Peyer's patch (tissue), 4 donors: Measurements from ENCODE around the gene EIPR1. TPM values are rescaled to one million over a fixed set of nuclear protein-coding genes. Genes with fewer than 3 reads are reported as not detected.
"Not testable (repeated sequence)": the region's sequence is repeated elsewhere in the genome, so short reads cannot be mapped to it uniquely, and the experiment has no call there.

Experiments
- DNase-seq, 3 donors: peaks; one replicate each; pipeline ENCODE4 v3.0.0-alpha.2; 2017 to 2019
- H3K27ac ChIP-seq, 4 donors: fragments of 200-600 bp; sonication (generic); one replicate each; pipeline ENCODE4 v1.5.1; 2016 to 2019
- H3K27me3 ChIP-seq, 2 donors: fragments of 200-600 bp; sonication (generic); one replicate each; pipeline ENCODE4 v1.5.1; 2019
- H3K36me3 ChIP-seq, 3 donors: fragments of 200-600 bp; sonication (generic); one replicate each; pipeline ENCODE4 v1.5.1; 2016 to 2019
- H3K4me1 ChIP-seq, 4 donors: fragments of 200-600 bp; sonication (generic); one replicate each; pipeline ENCODE4 v1.5.1; 2016 to 2019
- H3K4me3 ChIP-seq, 4 donors: fragments of 200-600 bp; sonication (generic); 1 replicate in 3 of 4; 2 replicates in 1 of 4; pipeline ENCODE4 v1.5.1; 2016 to 2019; ENCODE audit warnings: mild to moderate bottlenecking in 1 of 4
- H3K9me3 ChIP-seq, 4 donors: fragments of 200-600 bp; sonication (generic); one replicate each; pipeline ENCODE4 v1.5.1; 2016 to 2019; ENCODE audit warnings: mild to moderate bottlenecking in 1 of 4
- POLR2A ChIP-seq, 2 donors: fragments of 450-650 bp; IDR thresholded peaks; one replicate each; pipeline ENCODE4 v1.5.1; 2017; ENCODE audit warnings: antibody characterized with exemption in 2 of 2, mild to moderate bottlenecking in 2 of 2, moderate library complexity in 2 of 2
- total RNA-seq, 4 donors: library from RNA; depleted of rRNA; stranded (reverse); fragments of >200 nt; gene quantifications; one replicate each; pipeline ENCODE4 v1.1.0, GENCODE V29; 2016
- TF ChIP-seq, protein P1 (sequence below), 6 experiments: fragments of 450-650 bp in 4 of 6; fragments of 200-600 bp in 2 of 6; sonication (generic) in 1 of 6; IDR thresholded peaks; one replicate each; pipeline ENCODE4 v1.5.1; 2017 to 2019; ENCODE audit warnings: antibody characterized with exemption in 6 of 6, mild to moderate bottlenecking in 3 of 6, moderate library complexity in 1 of 6

Gene EIPR1
- total RNA-seq, 4 donors from 2014 or later: 23.4 to 94.1 (median 36.2) TPM

DNA sequence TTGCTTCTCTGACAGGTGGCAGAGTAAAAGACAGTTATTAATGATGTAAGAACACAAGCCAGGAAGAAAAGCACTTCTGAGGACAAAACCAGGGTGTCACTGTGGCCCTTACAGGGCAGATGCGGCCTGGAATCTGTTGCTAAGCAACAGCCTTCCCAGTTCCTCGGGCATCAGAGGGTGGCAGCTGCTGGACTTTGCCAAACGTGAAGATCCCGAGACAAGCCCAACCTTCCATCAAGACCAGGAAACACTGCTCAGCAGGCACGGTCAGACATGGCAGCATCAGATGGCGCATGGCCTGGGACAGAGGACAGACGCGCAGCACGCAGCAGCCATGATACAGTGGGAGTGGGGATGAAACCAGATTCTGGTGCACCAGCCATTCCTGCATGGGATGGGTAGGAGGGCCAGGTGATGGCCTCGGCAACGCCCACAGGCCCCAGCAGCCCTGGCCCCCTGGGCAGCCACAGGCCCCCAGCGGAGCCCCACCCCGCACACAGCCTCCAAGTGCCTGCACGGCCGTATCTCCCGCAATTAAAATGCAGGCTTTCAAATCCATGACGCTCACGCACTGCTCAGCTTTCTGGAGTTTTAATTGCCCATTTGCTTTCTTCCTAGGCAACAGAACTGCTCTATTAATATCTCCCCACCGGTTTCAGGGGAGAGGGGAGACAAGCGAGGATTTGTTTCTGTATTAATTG lies 89.0 kb downstream of the EIPR1 start:
- TF ChIP-seq, protein P1, sequence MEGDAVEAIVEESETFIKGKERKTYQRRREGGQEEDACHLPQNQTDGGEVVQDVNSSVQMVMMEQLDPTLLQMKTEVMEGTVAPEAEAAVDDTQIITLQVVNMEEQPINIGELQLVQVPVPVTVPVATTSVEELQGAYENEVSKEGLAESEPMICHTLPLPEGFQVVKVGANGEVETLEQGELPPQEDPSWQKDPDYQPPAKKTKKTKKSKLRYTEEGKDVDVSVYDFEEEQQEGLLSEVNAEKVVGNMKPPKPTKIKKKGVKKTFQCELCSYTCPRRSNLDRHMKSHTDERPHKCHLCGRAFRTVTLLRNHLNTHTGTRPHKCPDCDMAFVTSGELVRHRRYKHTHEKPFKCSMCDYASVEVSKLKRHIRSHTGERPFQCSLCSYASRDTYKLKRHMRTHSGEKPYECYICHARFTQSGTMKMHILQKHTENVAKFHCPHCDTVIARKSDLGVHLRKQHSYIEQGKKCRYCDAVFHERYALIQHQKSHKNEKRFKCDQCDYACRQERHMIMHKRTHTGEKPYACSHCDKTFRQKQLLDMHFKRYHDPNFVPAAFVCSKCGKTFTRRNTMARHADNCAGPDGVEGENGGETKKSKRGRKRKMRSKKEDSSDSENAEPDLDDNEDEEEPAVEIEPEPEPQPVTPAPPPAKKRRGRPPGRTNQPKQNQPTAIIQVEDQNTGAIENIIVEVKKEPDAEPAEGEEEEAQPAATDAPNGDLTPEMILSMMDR (IDR thresholded peaks at IDR 0.05): no peak
- TF ChIP-seq POLR2A (IDR thresholded peaks at IDR 0.05): no peak
- H3K4me1 ChIP-seq: no peaks in the 10 kb centered on the region
- no peak overlapping the region for H3K4me3 ChIP-seq
- no peaks in the 10 kb centered on the region for H3K36me3 ChIP-seq
- H3K9me3 ChIP-seq: no peaks in the 10 kb centered on the region
- peak in 2 of 3 donors; percentile 26 to 27 for DNase-seq
- H3K27me3 ChIP-seq: no peaks in the 10 kb centered on the region
- no peak overlapping the region for H3K27ac ChIP-seq

DNA sequence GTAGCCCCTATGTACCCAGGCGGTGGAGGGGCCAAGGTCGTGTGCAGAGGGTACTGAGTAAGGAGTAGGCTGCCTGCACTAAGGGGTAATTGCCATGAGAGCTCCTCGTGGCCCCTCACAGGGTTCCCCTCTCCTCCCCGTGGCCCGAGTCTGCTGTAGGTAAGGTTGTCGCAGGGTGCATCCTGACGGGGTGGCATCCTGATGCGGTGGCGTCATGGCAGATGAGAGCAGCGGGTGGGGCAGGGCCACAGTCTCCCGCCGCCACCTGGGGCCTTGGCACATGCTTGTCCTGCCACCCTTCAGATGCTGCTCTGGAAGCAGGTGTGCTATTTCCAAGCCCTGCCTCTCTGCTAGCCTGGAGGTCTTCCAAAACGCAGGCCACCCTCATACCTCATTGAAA lies 89.7 kb downstream of the EIPR1 start:
- Histone ChIP-seq H3K27ac (no peak overlapping the region), H3K36me3 (no peaks in the 10 kb centered on the region), H3K4me1 (no peaks in the 10 kb centered on the region), H3K4me3 (no peak overlapping the region), H3K9me3 (no peaks in the 10 kb centered on the region), H3K27me3 (no peaks in the 10 kb centered on the region)
- DNase-seq: peak in 2 of 3 donors; percentile 24 to 32
- TF ChIP-seq, protein P1 (IDR thresholded peaks at IDR 0.05): no peak
- no peak for TF ChIP-seq POLR2A (IDR thresholded peaks at IDR 0.05)

DNA sequence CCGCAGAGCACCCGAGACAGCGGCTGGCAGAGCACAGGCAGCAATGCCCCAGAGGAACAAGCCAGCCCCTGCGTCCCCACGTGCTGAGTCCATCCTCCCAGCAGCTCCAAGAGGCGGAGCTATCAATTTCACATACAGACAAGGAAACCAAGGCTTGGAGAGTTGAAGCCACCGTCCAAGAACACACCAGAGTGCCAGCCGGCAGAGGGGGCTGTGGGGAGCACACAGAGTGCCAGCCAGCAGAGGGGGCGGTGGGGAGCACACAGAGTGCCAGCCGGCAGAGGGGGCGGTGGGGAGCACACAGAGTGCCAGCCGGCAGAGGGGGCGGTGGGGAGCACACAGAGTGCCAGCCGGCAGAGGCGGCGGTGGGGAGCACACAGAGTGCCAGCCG lies 91.0 kb downstream of the EIPR1 start:
- peak in 1 of 3 donors; percentile 25 for DNase-seq
- not testable (repeated sequence) for H3K4me3 ChIP-seq, H3K27me3 ChIP-seq, H3K27ac ChIP-seq, H3K36me3 ChIP-seq, H3K9me3 ChIP-seq, H3K4me1 ChIP-seq

DNA sequence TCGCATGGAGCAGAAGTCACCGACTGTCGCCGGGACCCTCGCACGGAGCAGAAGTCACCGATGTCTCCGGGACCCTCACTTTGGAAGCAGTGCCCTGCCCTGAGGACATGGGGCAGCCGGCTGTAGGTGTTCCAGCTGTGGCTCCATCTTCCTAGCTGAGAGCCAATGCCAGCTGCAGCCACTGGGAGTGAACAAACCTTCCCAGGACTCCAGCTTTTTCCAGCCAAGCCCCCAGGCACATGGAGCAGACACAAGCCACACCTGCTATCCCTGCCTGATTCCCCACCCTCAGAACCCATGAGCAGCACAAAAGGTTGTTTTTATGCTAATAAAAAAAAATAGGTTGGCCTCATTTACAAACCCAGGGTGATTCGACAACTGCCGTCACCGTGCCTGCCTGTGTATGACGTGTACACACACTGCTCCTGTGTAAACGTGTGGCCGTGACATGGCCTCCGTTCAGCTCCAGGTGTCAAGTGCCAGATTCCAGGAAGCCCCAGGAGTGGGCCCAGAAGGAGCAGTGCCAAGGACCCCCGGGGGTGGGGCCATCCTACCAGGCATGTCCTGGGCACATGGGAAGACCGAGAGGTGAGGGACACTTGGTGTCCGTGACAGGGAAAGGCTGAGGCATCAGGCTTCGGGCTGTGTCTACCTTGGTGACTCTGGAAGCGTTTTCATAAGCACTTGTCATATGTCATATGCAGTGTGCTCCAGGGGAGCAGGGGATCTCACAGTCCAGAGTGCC lies 91.5 kb downstream of the EIPR1 start:
- H3K4me3 ChIP-seq: no peak overlapping the region
- H3K9me3 ChIP-seq: no peaks in the 10 kb centered on the region
- no peak overlapping the region for H3K27ac ChIP-seq
- H3K36me3 ChIP-seq: no peaks in the 10 kb centered on the region
- TF ChIP-seq, protein P1 (IDR thresholded peaks at IDR 0.05): no peak
- no peak for TF ChIP-seq POLR2A (IDR thresholded peaks at IDR 0.05)
- no peaks in the 10 kb centered on the region for H3K27me3 ChIP-seq
- H3K4me1 ChIP-seq: no peaks in the 10 kb centered on the region
- DNase-seq: peak in 2 of 3 donors; percentile 29 to 38

DNA sequence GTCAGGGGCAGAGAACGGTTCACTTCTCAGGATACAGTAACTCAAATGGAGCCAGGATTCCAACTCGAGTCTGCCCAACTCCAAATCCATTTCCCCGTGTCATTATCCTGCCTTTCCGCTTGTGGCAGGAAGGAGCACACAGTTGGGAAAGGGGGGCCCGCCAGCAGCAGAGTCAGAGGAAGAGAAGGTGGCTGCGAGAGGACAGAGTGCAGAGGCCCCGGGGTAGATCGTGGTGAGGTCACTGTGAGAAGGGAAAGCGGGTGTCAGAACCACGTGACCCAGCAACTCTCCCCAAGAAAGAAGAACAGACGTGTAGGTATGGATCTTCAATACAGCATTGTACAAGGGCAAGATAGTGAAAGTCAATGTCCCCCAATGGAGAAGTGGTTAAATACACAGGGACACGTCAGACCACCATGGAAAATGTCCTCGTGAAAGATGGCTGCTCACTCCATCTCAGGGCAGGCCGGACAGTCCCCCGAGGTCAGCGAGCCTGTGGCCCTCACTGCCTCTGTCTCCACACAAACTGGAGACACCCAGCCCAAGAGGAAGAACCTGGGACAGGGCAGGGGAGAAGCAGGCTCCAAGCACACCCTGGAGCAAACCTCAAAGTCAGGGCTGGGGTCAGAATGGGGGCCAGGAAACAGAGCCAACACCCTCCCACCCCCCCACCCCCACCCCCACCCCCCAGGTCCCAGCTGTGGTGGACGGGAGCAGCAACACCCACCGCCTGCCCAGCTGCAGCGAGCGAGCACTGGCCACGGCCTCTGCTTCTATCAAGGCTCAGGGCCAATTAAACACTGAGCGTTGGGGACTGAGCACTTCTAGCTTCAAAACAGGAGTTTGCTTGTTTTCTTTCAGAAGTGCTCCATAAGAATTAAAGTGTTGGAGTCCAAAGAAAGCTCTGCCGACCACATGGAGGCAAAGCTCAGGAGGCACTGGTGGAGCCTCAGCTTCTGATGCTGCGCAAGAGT lies 92.7 kb downstream of the EIPR1 start:
- no peak overlapping the region for H3K4me3 ChIP-seq
- H3K9me3 ChIP-seq: no peaks in the 10 kb centered on the region
- no peaks in the 10 kb centered on the region for H3K36me3 ChIP-seq
- peak in 1 of 3 donors; percentile 13 for DNase-seq
- no peak for TF ChIP-seq POLR2A (IDR thresholded peaks at IDR 0.05)
- TF ChIP-seq, protein P1 (IDR thresholded peaks at IDR 0.05): no peak
- H3K27ac ChIP-seq: no peak overlapping the region
- no peaks in the 10 kb centered on the region for H3K4me1 ChIP-seq
- no peaks in the 10 kb centered on the region for H3K27me3 ChIP-seq

DNA sequence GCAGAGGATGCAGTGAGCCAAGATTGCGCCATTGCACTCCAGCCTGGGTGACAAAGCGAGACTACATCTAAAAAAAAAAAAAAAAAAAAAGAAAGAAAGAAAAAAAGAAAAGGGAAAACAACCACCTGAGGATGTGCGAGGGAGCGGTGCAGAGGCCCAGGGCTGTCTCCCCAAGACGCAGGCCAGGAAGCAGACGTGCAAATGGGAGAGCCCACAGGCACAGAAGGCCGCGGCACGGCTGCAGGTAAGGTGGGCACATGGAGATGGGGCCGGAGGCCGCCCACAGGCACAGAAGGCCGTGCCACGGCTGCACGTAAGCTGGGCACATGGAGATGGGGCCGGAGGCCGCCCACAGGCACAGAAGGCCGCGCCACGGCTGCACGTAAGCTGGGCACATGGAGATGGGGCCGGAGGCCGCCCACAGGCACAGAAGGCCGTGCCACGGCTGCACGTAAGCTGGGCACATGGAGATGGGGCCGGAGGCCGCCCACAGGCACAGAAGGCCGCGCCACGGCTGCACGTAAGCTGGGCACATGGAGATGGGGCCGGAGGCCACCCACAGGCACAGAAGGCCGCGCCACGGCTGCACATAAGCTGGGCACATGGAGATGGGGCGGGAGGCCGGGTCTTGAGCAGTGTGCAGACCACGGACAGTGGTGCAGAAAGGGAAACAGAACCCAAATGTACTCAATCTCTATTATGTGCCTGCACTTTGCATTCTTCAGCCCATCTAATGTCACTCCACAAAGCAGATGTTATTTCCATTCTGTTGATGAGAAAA lies 93.6 kb downstream of the EIPR1 start:
- H3K36me3 ChIP-seq, H3K4me1 ChIP-seq, H3K9me3 ChIP-seq, H3K4me3 ChIP-seq, H3K27me3 ChIP-seq, H3K27ac ChIP-seq: not testable (repeated sequence)
- DNase-seq: peak in 1 of 3 donors; percentile 6
